Measurements from ENCODE around the gene NFATC1. TPM values are rescaled to one million over a fixed set of nuclear protein-coding genes. Genes with fewer than 3 reads are reported as not detected.

NFATC1 gene
- total RNA-seq, 3 donors from 2014 or later (not counting 1 experiment from before 2014, with no cell fraction given), result 35.8 to 47.4 (median 37.1) TPM

GRCh38 chr18:79530821-79531220 is 135.1 kb downstream of the NFATC1 start:
- no peak for ATAC-seq
- Histone ChIP-seq H3K4me3 (ENCODE audit: low read length) (no peak overlapping the region), H3K4me1 (ENCODE audit: control insufficient read depth, insufficient read depth, low read length) (no peaks in the 10 kb centered on the region), H3K9me3 (ENCODE audit: control insufficient read depth, insufficient read depth, low read length) (no peaks in the 10 kb centered on the region), H3K27me3 (ENCODE audit: control insufficient read depth, insufficient read depth, low read length) (no peaks in the 10 kb centered on the region), H3K27ac (ENCODE audit: low read length) (no peak overlapping the region), H3K36me3 (ENCODE audit: control insufficient read depth, insufficient read depth, low read length) (peaks cover 9% of the 10 kb centered on the region)
- intact Hi-C loops (cut with micrococcal nuclease), result no loop called here
- H3K27me3 Mint-ChIP-seq (ENCODE audit: low read depth in 2 of 2), result no peaks in the 10 kb centered on the region
- H3K9me3 Mint-ChIP-seq, result no peaks in the 10 kb centered on the region
- no peaks in the 10 kb centered on the region for H3K36me3 Mint-ChIP-seq
- no peak overlapping the region for H3K27ac Mint-ChIP-seq
- H3K4me3 Mint-ChIP-seq, result no peak overlapping the region
- TF ChIP-seq CTCF (IDR thresholded peaks at IDR 0.05), result no peak
- no peaks in the 10 kb centered on the region for H3K4me1 Mint-ChIP-seq
- 96% methylated on average over 18 of the region's 18 CpGs for WGBS (ENCODE audit: insufficient coverage)
- DNase-seq, result no peak

- no peaks in the 10 kb centered on the region for H3K4me1 Mint-ChIP-seq
- no peaks in the 10 kb centered on the region for H3K27me3 Mint-ChIP-seq (ENCODE audit: low read depth in 2 of 2)
- DNase-seq (no peak), ATAC-seq (no peak)
- Histone ChIP-seq H3K27me3 (ENCODE audit: control insufficient read depth, insufficient read depth, low read length) (no peaks in the 10 kb centered on the region), H3K9me3 (ENCODE audit: control insufficient read depth, insufficient read depth, low read length) (no peaks in the 10 kb centered on the region), H3K4me3 (ENCODE audit: low read length) (no peak overlapping the region), H3K27ac (ENCODE audit: low read length) (no peak overlapping the region), H3K36me3 (ENCODE audit: control insufficient read depth, insufficient read depth, low read length) (peaks cover 9% of the 10 kb centered on the region), H3K4me1 (ENCODE audit: control insufficient read depth, insufficient read depth, low read length) (no peaks in the 10 kb centered on the region)
- no peak overlapping the region for H3K4me3 Mint-ChIP-seq
- no peaks in the 10 kb centered on the region for H3K36me3 Mint-ChIP-seq
- TF ChIP-seq CTCF (IDR thresholded peaks at IDR 0.05), result no peak
- intact Hi-C loops (cut with micrococcal nuclease), result no loop called here
- WGBS (ENCODE audit: insufficient coverage), result 85% methylated on average over 20 of the region's 20 CpGs
- no peaks in the 10 kb centered on the region for H3K9me3 Mint-ChIP-seq
- H3K27ac Mint-ChIP-seq, result no peak overlapping the region
Observed at GRCh38 chr18:79531386-79531785, 135.7 kb downstream of the NFATC1 start.

GRCh38 chr18:79531926-79532312 is 136.2 kb downstream of the NFATC1 start:
- intact Hi-C loops (cut with micrococcal nuclease), result no loop called here
- ATAC-seq (no peak), DNase-seq (no peak)
- H3K27ac ChIP-seq (ENCODE audit: low read length), result no peak overlapping the region
- no peaks in the 10 kb centered on the region for H3K36me3 Mint-ChIP-seq
- no peaks in the 10 kb centered on the region for H3K9me3 Mint-ChIP-seq
- no peak overlapping the region for H3K4me3 ChIP-seq (ENCODE audit: low read length)
- WGBS (ENCODE audit: insufficient coverage), result 78% methylated on average over 9 of the region's 18 CpGs
- H3K4me1 ChIP-seq (ENCODE audit: control insufficient read depth, insufficient read depth, low read length), result no peaks in the 10 kb centered on the region
- no peaks in the 10 kb centered on the region for H3K9me3 ChIP-seq (ENCODE audit: control insufficient read depth, insufficient read depth, low read length)
- H3K27ac Mint-ChIP-seq, result no peak overlapping the region
- H3K27me3 ChIP-seq (ENCODE audit: control insufficient read depth, insufficient read depth, low read length), result no peaks in the 10 kb centered on the region
- H3K4me3 Mint-ChIP-seq, result no peak overlapping the region
- no peaks in the 10 kb centered on the region for H3K4me1 Mint-ChIP-seq
- peaks cover 9% of the 10 kb centered on the region for H3K36me3 ChIP-seq (ENCODE audit: control insufficient read depth, insufficient read depth, low read length)
- H3K27me3 Mint-ChIP-seq (ENCODE audit: low read depth in 2 of 2), result no peaks in the 10 kb centered on the region
- TF ChIP-seq CTCF (IDR thresholded peaks at IDR 0.05), result no peak

- H3K9me3 Mint-ChIP-seq, result no peaks in the 10 kb centered on the region
- Histone ChIP-seq H3K4me3 (ENCODE audit: low read length) (no peak overlapping the region), H3K36me3 (ENCODE audit: control insufficient read depth, insufficient read depth, low read length) (peaks cover 9% of the 10 kb centered on the region), H3K27ac (ENCODE audit: low read length) (no peak overlapping the region), H3K27me3 (ENCODE audit: control insufficient read depth, insufficient read depth, low read length) (no peaks in the 10 kb centered on the region), H3K4me1 (ENCODE audit: control insufficient read depth, insufficient read depth, low read length) (no peaks in the 10 kb centered on the region), H3K9me3 (ENCODE audit: control insufficient read depth, insufficient read depth, low read length) (no peaks in the 10 kb centered on the region)
- intact Hi-C loops (cut with micrococcal nuclease), result no loop called here
- no peaks in the 10 kb centered on the region for H3K4me1 Mint-ChIP-seq
- ATAC-seq (no peak), DNase-seq (no peak)
- no peak for TF ChIP-seq CTCF (IDR thresholded peaks at IDR 0.05)
- no peaks in the 10 kb centered on the region for H3K36me3 Mint-ChIP-seq
- 82% methylated on average over 25 of the region's 34 CpGs for whole genome bisulfite sequencing (ENCODE audit: insufficient coverage)
- H3K4me3 Mint-ChIP-seq, result no peak overlapping the region
- no peaks in the 10 kb centered on the region for H3K27me3 Mint-ChIP-seq (ENCODE audit: low read depth in 2 of 2)
- no peak overlapping the region for H3K27ac Mint-ChIP-seq
Observed at GRCh38 chr18:79532313-79533007, 136.7 kb downstream of the NFATC1 start.
